Measurements from ENCODE around the gene OR4K1.

DNA sequence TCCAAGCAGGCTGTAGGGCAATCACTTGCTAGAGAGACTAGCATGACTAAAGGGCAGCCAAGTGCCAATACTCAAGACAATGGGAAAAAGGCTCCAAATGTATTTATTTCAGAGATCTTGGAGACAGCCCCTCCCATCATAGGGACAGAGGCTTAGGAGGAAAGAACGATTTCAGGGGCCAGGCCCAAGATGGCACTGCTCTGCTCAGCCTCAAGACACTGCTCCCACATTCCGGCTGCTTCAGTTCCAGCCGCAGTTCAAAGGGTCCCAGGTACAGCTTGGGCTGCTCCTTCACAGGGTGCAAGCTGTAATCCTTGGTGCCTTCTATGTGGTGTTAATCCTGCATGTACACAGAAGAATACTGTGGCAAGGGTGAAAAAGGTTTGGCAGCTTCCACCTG, 29.7 kb upstream of the OR4K1 start:
- TF ChIP-seq, protein P1, sequence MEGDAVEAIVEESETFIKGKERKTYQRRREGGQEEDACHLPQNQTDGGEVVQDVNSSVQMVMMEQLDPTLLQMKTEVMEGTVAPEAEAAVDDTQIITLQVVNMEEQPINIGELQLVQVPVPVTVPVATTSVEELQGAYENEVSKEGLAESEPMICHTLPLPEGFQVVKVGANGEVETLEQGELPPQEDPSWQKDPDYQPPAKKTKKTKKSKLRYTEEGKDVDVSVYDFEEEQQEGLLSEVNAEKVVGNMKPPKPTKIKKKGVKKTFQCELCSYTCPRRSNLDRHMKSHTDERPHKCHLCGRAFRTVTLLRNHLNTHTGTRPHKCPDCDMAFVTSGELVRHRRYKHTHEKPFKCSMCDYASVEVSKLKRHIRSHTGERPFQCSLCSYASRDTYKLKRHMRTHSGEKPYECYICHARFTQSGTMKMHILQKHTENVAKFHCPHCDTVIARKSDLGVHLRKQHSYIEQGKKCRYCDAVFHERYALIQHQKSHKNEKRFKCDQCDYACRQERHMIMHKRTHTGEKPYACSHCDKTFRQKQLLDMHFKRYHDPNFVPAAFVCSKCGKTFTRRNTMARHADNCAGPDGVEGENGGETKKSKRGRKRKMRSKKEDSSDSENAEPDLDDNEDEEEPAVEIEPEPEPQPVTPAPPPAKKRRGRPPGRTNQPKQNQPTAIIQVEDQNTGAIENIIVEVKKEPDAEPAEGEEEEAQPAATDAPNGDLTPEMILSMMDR (conservative IDR thresholded peaks at IDR 0.05; ENCODE audit: low read depth, low read length), result no peak
- TF ChIP-seq EZH2 (IDR thresholded peaks at IDR 0.05; ENCODE audit: low read length, unreplicated experiment), result no peak

All from PC-3 (cell line).